NK-92 (cell line): Measurements from ENCODE around the gene MRPS23.

Experiments used
- DNase-seq: peaks from one replicate; lab custom pipeline; 2025; ENCODE audit not compliant: unreplicated experiment; lab: John Stamatoyannopoulos, UW

The MRPS23 gene

DNA sequence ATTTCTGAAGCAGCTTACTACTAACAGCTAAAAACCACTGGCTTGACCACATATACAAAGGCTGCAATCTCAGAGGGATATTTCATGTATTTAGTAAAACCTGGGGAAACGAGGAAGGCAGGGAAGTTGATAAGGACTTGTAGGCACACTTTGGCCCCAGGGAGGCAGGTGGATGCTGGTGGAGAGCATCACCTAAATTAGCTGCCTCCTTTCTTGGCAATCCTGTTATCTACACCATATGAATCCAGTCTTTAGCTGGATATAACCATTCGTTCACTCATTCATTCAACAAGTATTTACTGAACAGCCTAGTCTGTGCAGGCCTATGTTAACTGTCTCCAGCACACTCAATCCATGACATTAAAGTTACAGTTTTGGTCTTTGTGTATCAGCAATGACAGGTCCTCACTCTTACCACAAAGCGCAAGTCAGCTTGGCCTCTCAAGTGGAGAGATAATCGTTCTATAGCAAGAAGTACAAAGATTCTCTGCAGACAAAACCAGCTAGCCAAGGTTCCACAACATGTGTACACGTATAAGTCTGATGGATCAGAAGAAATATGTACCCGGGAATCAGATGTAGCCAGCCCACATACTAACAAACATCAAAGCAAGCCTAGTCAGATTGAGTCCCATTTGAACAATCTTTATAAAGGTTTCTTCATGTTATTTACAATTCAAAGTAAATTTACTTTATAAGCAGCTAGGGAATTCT is 10.8 kb downstream of the MRPS23 start:
- DNase-seq, result no peak

DNA sequence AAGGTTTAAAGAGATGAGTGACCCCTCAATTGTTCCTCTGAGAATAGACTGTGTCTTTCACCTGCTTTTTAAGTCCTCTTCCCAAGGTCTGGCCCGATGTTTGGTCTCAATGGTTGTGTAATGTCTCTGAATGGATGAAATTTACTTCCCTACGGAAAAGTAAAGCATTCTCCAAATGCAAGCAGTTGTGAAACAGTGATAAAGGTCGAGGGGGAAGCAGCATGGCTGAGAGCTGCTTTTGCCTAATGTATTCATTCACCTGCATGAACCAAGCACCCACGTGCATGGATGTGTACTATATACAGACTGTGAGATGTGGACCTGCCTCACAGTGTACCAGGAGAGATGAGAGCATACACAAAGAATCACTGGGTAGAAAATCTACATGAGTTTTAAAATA is 11.4 kb downstream of the MRPS23 start:
- DNase-seq, result no peak

DNA sequence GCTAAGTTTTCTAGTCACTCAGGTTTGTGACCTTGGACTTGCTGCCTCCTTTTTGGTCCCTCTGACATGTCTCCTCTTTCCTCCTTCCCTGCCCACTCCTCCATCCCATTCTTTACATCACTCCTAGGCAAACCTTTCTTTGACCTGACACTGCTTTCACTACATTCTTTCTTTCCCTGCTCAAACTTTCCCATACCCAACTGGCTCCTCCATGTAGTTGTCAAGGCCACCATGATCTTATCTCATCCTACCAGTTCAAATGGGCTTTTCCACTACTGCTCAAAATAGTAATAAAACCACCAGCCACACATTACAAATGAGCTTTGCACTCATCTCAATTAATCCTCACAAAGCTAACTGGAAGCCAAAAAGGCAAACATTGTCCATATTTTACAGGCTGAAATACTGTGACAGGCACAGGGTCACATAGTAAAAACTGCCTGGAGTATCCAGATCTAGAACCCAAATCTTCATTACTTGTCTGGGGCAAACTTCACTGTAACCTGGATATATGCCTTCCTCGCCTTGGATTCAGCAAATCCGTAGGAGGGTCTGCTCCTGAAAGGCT is 14.4 kb downstream of the MRPS23 start:
- no peak for DNase-seq

DNA sequence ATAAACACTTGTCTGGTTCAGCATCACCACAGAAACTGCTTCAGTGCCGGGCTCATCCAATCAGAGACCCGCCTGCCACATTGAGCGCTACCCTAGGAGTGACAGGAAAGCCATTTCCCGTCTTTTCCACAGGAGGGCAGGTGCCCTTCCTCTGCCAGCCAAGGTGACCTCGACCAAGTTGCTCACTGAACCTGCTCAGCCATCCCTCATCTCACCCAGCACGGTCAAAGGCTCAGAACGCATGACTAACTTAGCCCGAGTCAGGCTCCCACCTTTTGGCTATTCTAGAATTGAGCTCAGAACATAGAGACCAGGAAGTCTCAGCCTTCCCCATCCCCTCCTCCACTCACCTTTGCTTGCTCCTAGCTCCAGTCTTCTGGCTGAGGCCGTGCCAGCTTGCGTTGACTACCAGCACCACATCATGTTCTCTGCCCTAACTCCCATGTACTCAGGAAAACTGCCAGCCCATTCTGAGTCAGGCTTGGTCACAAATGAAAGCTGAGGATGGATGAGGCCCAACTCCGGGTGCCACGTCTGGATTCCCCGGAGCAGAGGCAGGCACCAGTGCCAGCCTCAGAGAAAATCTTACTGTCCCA is 15.6 kb downstream of the MRPS23 start:
- no peak for DNase-seq

DNA sequence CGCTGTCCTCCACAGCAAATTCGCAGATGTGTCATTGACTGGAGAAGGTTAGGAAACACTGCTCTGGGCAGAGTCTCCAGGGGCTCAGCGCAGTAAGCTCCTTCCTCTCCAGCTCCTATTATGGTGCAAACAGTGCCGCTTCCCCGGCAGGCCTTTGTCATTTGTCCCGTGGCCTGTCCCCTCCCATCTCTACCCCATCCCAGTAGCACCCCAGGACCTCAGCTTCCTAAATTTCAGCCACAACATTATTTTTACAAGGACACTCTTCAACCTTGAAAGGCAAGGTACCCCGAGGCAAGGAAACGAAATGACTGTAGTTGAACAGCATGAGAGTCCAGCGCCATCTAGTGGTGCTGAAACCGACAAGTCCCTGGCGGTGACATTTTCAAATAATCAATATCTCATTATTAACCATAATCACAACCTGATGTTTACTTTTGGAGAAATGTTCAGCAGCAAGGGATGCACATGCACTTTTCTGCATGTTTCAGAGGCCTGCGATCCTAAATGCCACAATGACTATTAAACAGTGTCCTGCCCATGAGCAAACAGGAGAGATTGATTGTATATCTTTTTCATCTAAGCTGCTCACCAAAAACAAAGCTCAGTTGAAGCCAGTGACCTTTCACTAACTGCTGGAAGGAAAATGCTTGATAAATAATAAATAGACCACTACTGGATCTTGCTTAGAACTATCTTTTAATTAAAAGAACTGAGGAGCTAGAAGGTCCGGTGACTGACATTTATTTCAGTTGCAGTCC is 16.5 kb downstream of the MRPS23 start:
- DNase-seq, result no peak

DNA sequence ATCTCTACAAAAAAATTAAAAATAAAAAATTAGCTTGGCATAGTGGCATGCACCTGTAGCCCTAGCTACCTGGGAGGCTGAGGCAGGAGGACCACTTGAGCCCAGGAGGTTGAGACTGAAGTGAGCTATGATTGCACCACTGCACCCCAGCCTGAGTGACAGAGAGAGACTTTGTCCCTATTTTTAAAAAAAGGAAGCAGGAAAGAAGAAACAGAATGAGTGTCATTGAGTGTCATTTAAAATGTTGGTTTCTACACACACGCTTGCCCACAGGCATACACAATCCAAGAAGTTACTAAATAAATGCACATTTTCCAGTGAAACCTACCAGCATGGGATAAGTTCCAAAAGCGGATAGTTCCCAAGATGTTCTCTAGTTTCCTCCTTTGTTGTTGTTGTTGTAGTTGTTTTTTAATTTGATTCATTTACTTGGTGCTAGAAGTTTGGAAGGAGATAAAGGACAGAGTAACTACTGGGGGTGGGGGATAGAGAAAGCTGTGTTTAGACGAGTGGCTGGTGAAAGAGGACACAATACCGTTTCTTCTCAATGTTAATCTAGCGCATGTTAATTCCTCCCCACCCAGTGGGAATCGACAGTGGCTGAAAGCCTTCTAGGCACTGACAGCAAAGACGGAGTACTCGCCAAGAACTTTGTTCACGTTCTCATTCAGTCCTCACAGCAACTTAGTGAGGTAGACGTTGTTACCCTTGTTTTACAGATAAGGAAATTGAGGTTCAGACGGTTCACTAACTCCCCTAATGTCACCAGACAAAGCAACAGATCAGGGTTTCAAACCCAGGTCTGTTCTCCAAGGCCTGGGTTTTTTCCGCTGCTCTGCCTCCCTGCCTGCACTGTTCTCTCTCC is 17.3 kb downstream of the MRPS23 start:
- no peak for DNase-seq

DNA sequence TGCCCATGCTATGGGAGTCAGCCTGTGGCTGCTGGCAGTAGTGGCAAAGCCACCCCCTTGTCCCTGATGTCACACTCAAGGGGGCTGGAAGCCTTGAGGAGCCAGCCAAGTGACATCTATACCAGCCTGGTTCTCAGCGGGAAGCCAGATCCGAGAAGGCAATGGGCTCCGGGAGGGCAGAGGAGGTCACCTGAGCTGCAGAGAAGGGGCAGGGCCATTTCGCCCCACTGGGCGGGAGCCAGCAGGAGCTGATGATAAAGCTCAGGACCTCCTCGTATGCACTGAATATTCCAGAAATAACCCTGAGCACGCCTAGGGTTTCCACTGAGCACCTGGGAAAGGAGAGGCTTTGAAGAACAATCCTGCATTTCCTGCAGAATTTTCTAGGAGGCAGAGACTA is 19.0 kb downstream of the MRPS23 start:
- DNase-seq, result no peak

DNA sequence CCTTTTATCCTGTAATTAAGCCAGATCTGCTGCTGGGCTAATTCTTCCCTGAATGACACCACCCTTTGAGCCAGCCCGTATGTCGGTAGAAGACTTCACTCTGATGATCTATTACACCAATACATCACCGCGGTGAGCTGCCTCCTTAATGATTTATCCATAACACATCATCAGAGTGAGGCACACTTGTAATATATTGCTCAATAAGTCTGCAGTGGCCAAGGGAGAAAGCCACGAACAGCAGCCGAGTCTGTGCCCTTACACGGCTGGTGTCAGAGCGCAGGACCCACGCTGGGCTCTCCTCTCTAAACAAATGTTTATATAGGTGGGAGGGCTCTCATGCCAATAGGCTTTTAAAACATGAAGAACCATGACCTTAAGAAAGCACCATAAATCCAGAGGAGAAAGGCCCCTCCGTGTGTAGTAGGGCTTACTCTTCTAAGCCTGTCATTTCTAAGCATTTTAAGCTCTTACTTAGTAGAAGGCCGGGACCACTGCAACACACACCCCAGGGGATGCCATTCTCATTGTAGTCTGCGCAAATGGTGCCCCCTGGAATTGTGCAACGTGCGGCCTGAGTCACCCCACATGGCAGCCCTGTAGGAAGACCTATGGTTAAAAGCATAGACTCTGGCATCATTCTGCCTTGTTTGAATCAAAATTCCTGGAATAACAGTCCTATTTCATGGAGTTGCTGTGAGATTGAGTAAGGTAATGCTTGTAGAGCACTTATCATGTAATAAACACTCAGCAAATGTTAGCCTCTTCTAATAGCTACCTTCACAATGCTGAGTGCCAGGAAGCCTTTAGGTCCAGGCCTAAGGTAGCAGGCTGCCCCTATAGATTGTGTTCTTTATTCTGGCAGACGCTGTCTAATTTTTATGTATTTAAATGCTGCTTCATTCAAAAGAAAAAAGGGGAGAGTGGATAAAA is 26.1 kb downstream of the MRPS23 start:
- no peak for DNase-seq

DNA sequence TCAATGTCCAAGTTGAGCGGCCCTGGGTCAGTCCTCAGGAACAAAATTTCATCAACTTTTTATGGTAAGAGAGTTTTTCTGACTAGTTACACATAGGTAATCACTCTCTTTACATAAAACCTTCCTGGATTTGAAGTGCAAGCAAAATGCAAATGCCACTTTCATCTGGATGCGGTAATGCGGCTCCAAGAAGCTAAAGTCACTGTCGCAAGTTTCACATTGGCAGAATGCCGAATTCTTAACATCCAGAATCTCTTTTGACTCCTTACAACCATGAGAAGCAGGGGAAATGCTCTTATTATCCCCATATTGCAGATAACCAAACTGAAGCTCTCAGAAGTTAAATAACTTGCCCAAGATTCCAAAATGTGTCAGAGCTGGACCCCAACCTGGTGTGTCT is 30.0 kb downstream of the MRPS23 start:
- DNase-seq, result no peak

DNA sequence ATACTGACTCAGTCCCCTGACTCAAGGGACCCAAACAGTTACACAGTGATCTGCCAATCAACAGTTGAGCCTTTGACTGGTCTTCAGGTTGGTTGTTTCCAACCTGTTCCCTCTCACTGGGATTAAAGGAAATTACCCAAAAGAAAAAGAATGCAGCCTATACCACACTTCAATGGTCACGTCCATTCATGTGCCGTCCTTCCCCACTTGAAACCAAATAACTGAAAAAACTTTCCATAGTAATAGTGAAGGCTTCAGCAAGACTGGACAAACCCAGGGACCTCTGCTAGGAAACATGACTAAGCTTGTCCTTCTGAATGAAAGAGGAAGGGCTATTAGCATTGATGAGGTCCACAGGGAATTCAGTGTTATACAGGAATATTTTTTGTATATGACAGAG is 30.6 kb downstream of the MRPS23 start:
- no peak for DNase-seq

DNA sequence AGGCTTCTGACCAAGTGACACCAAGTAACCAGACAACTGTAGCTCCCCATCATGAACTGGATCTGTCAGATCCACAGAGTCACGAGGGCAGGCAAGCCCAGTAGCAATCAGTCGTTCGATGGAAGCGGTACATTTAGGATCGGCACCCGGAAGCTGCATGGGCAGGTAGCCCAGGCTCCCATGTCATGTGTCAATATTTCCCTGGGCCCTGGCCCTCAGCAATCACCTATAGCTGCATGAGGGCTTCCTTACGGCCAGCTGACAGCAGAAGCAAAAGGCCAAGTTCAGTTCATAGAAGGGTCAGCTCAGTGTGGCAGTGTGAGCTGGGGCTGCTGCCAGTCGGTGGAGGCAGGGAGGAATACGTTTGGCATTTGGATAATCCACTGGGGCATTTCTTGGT is 31.8 kb downstream of the MRPS23 start:
- no peak for DNase-seq

DNA sequence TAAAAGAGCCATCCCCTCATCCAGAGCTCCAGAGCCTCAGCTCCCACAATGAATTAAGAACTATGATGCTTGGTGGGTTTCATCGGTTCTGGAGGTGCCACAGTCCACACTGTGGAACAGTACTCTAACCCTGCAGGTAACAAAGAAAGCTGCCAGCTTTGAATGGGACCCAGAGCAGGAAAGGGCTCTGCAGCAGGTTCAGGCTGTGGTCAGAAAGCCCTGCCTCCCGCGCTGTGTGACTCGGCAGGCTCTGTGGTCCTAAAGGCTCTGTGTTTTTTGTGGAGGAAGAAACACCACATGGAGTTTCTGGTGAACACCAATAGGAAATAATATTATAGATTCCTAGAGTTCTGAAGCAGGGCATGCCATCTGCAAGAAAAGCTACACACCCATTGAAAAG is 32.5 kb downstream of the MRPS23 start:
- DNase-seq, result no peak

DNA sequence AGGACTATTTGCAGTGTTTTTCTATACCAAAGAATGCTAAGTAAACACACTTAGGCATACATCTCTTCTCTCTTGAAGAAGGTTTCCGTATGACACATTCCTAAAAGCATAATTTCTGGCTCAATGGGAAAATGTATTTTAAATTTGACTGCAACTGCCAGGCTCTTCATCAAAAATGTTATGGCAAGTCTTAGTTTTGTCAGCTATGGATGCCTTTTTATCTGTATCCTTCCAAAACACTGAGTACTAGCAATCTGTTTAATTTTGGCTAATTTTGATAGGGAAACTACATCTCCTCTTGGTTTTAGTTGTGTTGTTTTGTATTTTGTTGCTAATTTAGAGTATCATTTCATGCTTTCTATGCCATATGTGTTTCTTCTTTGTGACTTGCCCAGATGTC is 35.4 kb downstream of the MRPS23 start:
- DNase-seq, result no peak

DNA sequence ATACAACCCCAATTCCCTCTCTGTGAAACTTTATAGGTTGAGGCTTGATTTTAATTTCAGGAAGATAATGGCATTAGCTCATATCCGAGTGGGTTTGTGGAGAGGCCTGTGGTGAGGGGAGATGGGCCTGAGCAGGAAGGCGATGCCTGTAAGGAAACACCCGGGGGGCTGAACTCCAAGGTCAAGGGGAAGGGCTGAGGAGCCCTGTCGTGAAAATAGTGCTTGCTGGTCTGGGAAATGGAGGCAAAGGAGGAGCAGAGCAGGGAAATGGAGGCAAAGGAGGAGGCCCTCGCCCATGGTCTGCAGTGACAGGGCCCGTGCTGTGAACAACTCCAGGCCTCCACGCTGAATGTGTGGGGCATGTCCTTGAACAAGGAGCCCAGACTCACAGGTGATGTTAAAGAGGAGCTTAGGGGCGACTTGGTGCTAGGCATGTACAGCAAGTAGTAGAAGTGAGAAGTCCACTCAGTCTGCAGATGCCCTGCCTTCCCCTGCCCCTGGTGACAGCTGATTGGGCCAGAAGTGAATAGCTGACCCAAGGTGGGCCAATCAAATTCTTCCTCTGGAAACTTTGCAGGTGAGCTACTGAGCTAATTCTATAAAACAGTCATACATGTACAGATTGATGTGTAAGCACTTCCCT is 38.1 kb downstream of the MRPS23 start:
- no peak for DNase-seq

DNA sequence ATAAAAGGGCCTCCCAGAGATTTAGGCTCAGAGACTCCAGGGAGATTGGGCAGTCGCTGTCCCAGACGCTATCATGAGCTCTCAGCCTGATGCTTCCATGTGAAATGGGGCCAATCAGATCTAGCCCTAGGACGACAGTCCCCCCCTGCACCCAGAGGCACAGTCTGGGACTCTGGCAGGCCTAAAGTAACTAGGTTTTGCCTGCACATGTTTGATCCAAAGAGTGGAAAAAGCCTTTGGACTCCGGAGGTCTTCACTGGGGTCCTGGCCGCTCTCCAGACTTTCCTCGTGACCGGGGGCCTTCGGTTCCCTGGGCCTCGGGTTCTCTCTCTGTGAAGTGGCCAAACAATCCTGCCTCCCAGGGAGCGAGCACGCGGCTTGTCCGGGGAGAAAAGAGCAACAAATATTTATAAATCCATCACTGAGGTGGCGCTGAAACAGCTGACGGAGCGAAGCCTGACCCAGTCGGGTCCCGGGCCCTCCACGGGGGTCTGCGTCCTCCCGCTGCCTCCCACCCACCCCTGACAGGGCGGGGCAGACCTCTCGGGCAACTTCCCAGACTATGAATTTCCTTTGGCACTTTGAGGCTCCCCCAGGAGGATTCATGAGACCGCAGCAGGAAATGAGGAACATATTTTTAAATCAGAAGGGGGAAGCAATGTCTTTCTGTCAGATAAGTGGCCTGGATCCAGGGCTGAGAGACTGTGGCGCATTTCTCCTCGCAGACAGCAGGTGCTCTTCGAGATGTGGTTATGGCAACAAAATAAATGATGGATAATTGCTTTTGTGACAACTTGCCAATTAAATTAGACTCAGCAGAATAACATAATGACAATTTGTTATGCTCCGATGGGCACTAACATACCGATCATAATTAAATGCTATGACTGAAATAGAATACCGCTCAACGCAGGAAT is 38.9 kb downstream of the MRPS23 start:
- DNase-seq, result no peak

DNA sequence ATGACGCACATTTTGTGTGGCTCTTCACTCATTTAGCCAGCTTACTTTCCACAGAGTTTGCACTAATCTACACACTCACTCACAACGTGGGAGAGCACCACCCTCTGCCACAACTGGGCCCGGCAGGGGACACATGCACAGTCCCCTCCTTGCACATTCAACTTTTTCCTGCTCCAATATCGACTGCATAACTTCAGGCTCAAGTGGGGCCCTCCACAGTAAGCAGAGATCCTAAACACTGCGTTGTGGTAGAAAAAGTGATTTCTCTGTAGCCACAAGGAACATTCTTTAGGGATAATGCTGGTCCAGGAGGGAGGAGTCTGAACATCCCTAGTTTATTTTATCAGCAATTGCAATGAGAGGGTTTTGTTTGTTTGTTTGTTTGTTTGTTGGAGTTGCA is 40.0 kb downstream of the MRPS23 start:
- DNase-seq, result no peak

DNA sequence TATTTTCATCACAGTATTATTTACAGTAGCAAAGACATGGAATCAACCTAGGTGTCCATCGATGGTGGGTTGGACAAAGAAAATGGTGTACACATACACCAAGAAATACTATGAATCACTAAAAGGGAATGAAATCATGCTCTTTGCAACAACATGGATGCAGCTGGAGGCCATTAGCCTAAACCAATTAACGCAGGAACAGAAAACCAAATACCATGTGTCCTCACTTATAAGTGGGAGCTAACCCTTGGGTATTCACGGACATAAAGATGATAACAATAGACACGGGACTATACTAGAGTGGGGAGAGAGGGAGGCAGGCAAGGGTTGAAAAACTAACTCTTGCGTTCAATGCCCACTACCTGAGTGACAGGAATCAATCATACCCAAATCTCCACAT is 41.0 kb downstream of the MRPS23 start:
- no peak for DNase-seq

DNA sequence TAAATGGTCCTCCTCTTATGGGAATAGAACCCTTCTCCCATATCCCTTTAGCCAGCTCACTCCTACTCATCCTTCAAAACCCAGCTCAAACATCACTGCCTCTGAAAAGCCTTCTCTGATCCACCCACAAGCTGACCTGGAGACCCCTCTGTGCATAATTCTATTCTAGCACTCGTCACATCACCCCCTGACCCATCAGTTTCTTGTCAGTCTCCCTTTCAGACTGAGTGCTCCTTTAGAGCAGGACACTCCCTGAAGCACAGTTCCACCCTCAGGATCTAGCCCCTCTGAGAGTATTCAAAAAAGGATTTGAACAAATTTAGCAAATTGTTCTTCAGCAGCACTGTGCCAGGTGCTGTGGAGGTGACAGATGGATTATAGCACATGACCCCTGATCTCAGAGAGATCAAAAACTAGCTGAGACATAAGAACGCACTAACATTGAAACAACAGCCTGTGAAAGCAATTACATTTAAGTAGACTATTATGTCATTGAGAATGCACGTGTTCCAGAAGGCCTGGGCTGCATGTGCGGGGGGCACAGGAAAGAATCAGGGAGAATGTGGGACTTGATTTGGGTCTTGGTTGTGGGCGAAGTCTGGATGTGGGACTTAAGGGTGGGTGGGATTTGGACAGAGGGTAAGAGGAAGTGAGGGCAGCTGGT is 43.5 kb downstream of the MRPS23 start:
- DNase-seq, result no peak
